GM12891 (cell line): ENCODE results near the gene LRRC8D.

Source experiments
- POLR2A ChIP-seq: IDR thresholded peaks from 2 replicates; pipeline ENCODE4 v1.6.1; 2011; ENCODE audit warnings: low read depth, low read length, control low read depth
- POLR2AphosphoS5 ChIP-seq: IDR thresholded peaks from 2 replicates; pipeline ENCODE4 v1.6.1; 2011; ENCODE audit warnings: low read depth, low read length, control low read depth
- POU2F2 ChIP-seq: IDR thresholded peaks from 2 replicates; pipeline ENCODE4 v1.6.1; 2011; ENCODE audit warnings: low read depth, mild to moderate bottlenecking, control low read depth, low read length, moderate library complexity
- SPI1 ChIP-seq: IDR thresholded peaks from 2 replicates; pipeline ENCODE4 v1.6.1; 2011; ENCODE audit warnings: low read depth, low read length, control low read depth
- TAF1 ChIP-seq: IDR thresholded peaks from 2 replicates; pipeline ENCODE4 v1.6.1; 2011; ENCODE audit warnings: low read depth, low read length, control low read depth

DNA sequence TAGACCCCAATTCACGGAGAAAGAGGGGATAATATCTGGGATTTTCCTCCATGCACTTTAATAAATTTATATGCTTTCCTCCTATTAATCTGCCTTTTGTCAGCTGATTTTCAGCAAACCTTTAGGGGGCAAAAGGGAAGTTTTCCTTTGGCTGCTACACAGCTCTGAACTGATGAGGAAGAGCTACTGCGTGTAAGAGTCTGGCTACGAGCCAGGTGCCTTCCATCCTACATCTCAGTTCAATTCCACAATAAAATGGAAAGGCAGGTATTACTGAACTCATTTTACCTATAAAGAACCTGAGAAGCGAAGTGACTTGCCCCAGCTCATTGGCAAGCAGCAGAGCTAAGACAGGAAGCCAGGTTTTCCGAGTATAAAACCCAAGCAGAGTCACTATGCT, 145.8 kb downstream of the LRRC8D start:
- TF ChIP-seq POLR2AphosphoS5 = no peak
- TF ChIP-seq POLR2A = no peak
- no peak for TF ChIP-seq TAF1
- TF ChIP-seq SPI1 = no peak
- TF ChIP-seq POU2F2 = no peak
